Measurements from ENCODE around the gene CEP152. TPM values are rescaled to one million over a fixed set of nuclear protein-coding genes. Genes with fewer than 3 reads are reported as not detected.

Gene CEP152
- total and polyA plus RNA-seq, 10 of the 15 experiments (the other 5 are each of a cell fraction or from before 2014, with no cell fraction given): 5.3 to 22.6 (median 14.2) TPM

DNA sequence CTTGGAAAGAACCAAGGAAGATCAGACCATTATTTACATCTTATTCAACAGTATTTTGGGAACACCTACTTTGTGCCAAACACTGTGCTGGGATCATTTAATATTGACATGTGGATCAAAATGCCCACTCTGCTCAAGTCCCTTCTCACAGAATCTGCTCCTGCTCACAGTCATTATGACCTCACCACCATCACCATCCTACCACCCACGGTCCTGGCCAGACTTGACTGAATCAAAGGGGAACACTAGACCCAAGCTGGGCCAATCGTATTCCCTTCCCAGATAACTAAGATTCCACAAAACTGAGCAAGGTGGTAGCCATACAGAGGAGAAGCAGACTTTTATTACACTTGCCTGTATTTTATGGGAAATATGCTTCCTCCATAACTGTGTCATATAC lies 3.4 kb upstream of the CEP152 start (continued):
- TF ChIP-seq TBL1XR1 (IDR thresholded peaks at IDR 0.05; ENCODE audit: low read depth, low read length): no peak
- no peak for TF ChIP-seq BHLHE40 (IDR thresholded peaks at IDR 0.05; ENCODE audit: borderline replicate concordance in 1 of 2, low read depth in 2 of 2, low read length in 1 of 2)
- TF ChIP-seq CREB1 (IDR thresholded peaks at IDR 0.05; ENCODE audit: low read depth): no peak
- no peak for TF ChIP-seq RUNX3 (IDR thresholded peaks at IDR 0.05; ENCODE audit: low read length)
- no peak for TF ChIP-seq CEBPB (IDR thresholded peaks at IDR 0.05; ENCODE audit: borderline replicate concordance in 1 of 2, low read depth in 2 of 2, low read length in 2 of 2)
- TF ChIP-seq EED (IDR thresholded peaks at IDR 0.05; ENCODE audit: low read depth): no peak

DNA sequence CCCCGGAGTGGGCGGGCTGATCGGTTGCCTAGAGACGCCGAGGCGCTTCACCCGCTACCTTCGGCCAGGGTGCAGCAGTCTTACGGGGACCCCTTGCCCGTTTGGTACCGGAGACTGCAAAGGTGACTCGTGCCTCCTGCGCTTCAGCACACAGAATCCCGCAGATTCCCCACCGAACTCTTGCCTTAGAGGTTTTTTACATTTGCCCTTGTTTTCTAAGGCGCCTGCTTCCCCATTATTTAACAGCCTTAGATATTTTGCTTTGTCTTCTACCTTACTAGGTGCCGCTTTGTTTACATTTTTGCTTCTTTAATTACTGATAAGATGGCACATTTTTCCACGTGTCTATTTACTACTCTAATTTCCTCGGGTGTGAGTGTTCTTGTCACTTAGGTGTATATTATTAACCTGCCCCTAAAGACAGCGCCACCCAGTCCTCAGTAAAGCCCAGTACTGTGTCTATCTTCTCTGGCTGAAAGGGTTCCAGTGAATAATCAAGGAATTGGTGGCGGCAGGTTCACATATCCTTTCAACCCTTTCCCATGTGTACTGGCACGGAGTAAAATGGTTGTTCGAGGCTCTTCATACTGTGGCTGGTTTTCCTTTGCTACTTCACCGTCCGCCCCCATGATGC lies 573 bp upstream of the CEP152 start:
- WGBS (ENCODE audit: insufficient coverage, insufficient replicate concordance, low lambda C conversion rate, missing lambda C conversion rate): 19% methylated on average over 25 of the region's 25 CpGs
- no peak overlapping the region for H3K27ac ChIP-seq (ENCODE audit: control insufficient read depth, insufficient read depth)
- intact Hi-C loops (cut with micrococcal nuclease; ENCODE audit: unreplicated experiment) (no loop called here), in situ Hi-C loops (cut with MboI) (loop anchor here (25.0 kb wide), 1 partner anchor 649 kb away; no protein-coding TSS in a partner anchor)
- H3K9me3 ChIP-seq (replicated peaks; ENCODE audit: control insufficient read depth, insufficient read depth, low read length): no peaks in the 10 kb centered on the region
- ChIA-PET SMC1A (ENCODE audit: uncharacterized antibody, unreplicated experiment) (interaction anchor here (0.5 to 3.4 kb wide), 8 partner anchors 10 to 1480 kb away, joined by 3 to 27 read pairs (median 4); no protein-coding TSS in a partner anchor), RAD21 (ENCODE audit: unreplicated experiment) (interaction anchor here (0.6 to 2.1 kb wide), 19 partner anchors 10 to 453 kb away, joined by 3 to 16 read pairs (median 3); partner anchors contain the start of genes COPS2, EID1 and SECISBP2L), POLR2A (interaction anchor here (0.8 to 2.8 kb wide), 11 partner anchors 10 to 345 kb away, joined by 3 to 18 read pairs (median 5); partner anchors contain the start of gene EID1), CTCF (interaction anchor here (0.9 to 2.2 kb wide), 15 partner anchors 10 to 611 kb away, joined by 3 to 20 read pairs (median 4); partner anchors contain the start of genes EID1 and FGF7)
- peak overlapping the region; percentile 33; the same call in 1 of the 2 replicates for H3K9ac ChIP-seq (ENCODE audit: control insufficient read depth, insufficient read depth, low read length)
- no TSS peak for BruUV-seq (replicated peaks)
- H2AFZ ChIP-seq (ENCODE audit: control insufficient read depth, low read depth, low read length): peak overlapping the region; percentile 86
- peaks cover 29% of the 10 kb centered on the region for H3K79me2 ChIP-seq (ENCODE audit: control insufficient read depth, insufficient read depth, low read length)
- H3K36me3 ChIP-seq (ENCODE audit: control insufficient read depth in 2 of 2, insufficient read depth in 2 of 2, low read length in 1 of 2): no peaks in the 10 kb centered on the region
- H3K4me1 ChIP-seq (ENCODE audit: control insufficient read depth, insufficient read depth, low read length): 0 out of 2 replicates have a peak, but pooled peaks cover 2% of the 10 kb centered on the region
- DNase-seq (ENCODE audit: low read depth, low spot score) (no peak), FAIRE-seq (no peak), ATAC-seq (0 out of 3 replicates have a peak, but pooled peaks have one; percentile 8)
- peak overlapping the region; percentile 88 for H3K4me2 ChIP-seq (ENCODE audit: control insufficient read depth, insufficient read depth)
- peak overlapping the region; percentile 49; the same call in 1 of the 2 replicates for H3K4me3 ChIP-seq
- H4K20me1 ChIP-seq (ENCODE audit: control insufficient read depth, insufficient read depth): no peaks in the 10 kb centered on the region
- H3K27me3 ChIP-seq (replicated peaks in 1 of 2; ENCODE audit: control insufficient read depth in 2 of 2, insufficient read depth in 2 of 2, low read length in 1 of 2): no peaks in the 10 kb centered on the region; a peak in 1 of 4 replicates
- TF ChIP-seq, protein P1, sequence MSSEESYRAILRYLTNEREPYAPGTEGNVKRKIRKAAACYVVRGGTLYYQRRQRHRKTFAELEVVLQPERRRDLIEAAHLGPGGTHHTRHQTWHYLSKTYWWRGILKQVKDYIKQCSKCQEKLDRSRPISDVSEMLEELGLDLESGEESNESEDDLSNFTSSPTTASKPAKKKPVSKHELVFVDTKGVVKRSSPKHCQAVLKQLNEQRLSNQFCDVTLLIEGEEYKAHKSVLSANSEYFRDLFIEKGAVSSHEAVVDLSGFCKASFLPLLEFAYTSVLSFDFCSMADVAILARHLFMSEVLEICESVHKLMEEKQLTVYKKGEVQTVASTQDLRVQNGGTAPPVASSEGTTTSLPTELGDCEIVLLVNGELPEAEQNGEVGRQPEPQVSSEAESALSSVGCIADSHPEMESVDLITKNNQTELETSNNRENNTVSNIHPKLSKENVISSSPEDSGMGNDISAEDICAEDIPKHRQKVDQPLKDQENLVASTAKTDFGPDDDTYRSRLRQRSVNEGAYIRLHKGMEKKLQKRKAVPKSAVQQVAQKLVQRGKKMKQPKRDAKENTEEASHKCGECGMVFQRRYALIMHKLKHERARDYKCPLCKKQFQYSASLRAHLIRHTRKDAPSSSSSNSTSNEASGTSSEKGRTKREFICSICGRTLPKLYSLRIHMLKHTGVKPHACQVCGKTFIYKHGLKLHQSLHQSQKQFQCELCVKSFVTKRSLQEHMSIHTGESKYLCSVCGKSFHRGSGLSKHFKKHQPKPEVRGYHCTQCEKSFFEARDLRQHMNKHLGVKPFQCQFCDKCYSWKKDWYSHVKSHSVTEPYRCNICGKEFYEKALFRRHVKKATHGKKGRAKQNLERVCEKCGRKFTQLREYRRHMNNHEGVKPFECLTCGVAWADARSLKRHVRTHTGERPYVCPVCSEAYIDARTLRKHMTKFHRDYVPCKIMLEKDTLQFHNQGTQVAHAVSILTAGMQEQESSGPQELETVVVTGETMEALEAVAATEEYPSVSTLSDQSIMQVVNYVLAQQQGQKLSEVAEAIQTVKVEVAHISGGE (CRISPR knock-in tag; IDR thresholded peaks at IDR 0.05): no peak
- TF ChIP-seq HDAC2 (IDR thresholded peaks at IDR 0.05): no peak
- TF ChIP-seq CBFB (IDR thresholded peaks at IDR 0.05; ENCODE audit: low read depth): no peak
- peak; percentile 8 for TF ChIP-seq SP1 (IDR thresholded peaks at IDR 0.05; ENCODE audit: low read depth, low read length)
- TF ChIP-seq SIN3A (IDR thresholded peaks at IDR 0.05; ENCODE audit: low read depth, low read length): no peak
- peak; percentile 4; the same call in 1 of the 2 replicates for TF ChIP-seq CHD2 (IDR thresholded peaks at IDR 0.05; ENCODE audit: borderline replicate concordance, low read depth, low read length)
- TF ChIP-seq BACH1 (IDR thresholded peaks at IDR 0.05; ENCODE audit: borderline replicate concordance): no peak
- TF ChIP-seq, protein P2, sequence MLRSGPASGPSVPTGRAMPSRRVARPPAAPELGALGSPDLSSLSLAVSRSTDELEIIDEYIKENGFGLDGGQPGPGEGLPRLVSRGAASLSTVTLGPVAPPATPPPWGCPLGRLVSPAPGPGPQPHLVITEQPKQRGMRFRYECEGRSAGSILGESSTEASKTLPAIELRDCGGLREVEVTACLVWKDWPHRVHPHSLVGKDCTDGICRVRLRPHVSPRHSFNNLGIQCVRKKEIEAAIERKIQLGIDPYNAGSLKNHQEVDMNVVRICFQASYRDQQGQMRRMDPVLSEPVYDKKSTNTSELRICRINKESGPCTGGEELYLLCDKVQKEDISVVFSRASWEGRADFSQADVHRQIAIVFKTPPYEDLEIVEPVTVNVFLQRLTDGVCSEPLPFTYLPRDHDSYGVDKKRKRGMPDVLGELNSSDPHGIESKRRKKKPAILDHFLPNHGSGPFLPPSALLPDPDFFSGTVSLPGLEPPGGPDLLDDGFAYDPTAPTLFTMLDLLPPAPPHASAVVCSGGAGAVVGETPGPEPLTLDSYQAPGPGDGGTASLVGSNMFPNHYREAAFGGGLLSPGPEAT (IDR thresholded peaks at IDR 0.05; ENCODE audit: low read depth): no peak
- TF ChIP-seq CREM (IDR thresholded peaks at IDR 0.05; ENCODE audit: low read depth): no peak
- no peak for TF ChIP-seq KAT2A (conservative IDR thresholded peaks at IDR 0.05; ENCODE audit: control insufficient read depth, low read depth, low read length)
- no peak for TF ChIP-seq SMARCA5 (IDR thresholded peaks at IDR 0.05)
- TF ChIP-seq RELA (IDR thresholded peaks at IDR 0.05; ENCODE audit: borderline replicate concordance, partially characterized antibody): no peak
- TF ChIP-seq BMI1 (IDR thresholded peaks at IDR 0.05; ENCODE audit: borderline replicate concordance): peak; percentile 95
